H1 (cell line): ENCODE measurements around the gene DENND6B. TPM values are rescaled to one million over a fixed set of nuclear protein-coding genes. Genes with fewer than 3 reads are reported as not detected.

Experiments used
- FOSL1 ChIP-seq: IDR thresholded peaks from 2 replicates; pipeline ENCODE4 v1.6.1; 2011; ENCODE audit warnings: mild to moderate bottlenecking, low read depth, low read length, moderate library complexity; ENCODE audit not compliant: insufficient read depth
- KDM1A ChIP-seq: fragments of 200-600, 300-600 bp; sonication (generic); IDR thresholded peaks from 2 replicates; pipeline ENCODE4 v1.7.1; 2016; ENCODE audit warnings: mild to moderate bottlenecking, low read length, borderline replicate concordance
- POLR2A ChIP-seq, 2 experiments: IDR thresholded peaks; 1 replicate in 1 of 2; 2 replicates in 1 of 2; pipeline ENCODE4 v1.6.1; 2011; ENCODE audit warnings: low read depth in 2 of 2, low read length in 2 of 2, mild to moderate bottlenecking in 2 of 2; ENCODE audit errors: control extremely low read depth in 1 of 2
- SRF ChIP-seq: IDR thresholded peaks from 2 replicates; pipeline ENCODE4 v1.6.1; 2011; ENCODE audit warnings: mild to moderate bottlenecking, low read depth, low read length, moderate library complexity
- polyA plus RNA-seq, 7 experiments: library from polyadenylated mRNA; depleted of rRNA in 3 of 7; stranded (reverse) in 5 of 7; unstranded in 2 of 7; fragments of >200 nt in 5 of 7; fragments of 200-250 nt in 2 of 7; gene quantifications; 1 replicate in 5 of 7; 2 replicates in 1 of 7; 4 replicates in 1 of 7; pipeline versions ENCODE4 v1.2.1 to v1.2.3, GENCODE V29; 2011 to 2013; ENCODE audit warnings: missing spikeins in 2 of 7, mixed read lengths in 2 of 7
- total RNA-seq: library from RNA; stranded (reverse); fragmentation: NEBNext Ultra II Directional; extraction: Animal tissue kit (Norgen Biotek cat#: 25700); gene quantifications from 2 replicates; pipeline ENCODE4 v1.2.1, GENCODE V29; 2021

Gene DENND6B
- total and polyA plus RNA-seq, 2 of the 8 experiments (the other 6 are each of a cell fraction or from before 2014, with no cell fraction given), result 1.1 to 1.9 TPM

GRCh38 chr22:50264946-50265669 lies 61.7 kb downstream of the DENND6B start (continued):
- TF ChIP-seq SRF (no peak), FOSL1 (no peak), POLR2A (IDR thresholded peaks at IDR 0.05; ENCODE audit: control extremely low read depth in 1 of 2, low read depth in 2 of 2, low read length in 2 of 2) (no peak), KDM1A (no peak)
- TF ChIP-seq, all 59 proteins: peak for 0
